ENCODE measurements around the gene MLLT3.

MLLT3 gene
- total RNA-seq: 93.4 to 111 (median 102) reads per million in 4 donors

GRCh38 chr9:20622330-20623020, at the start of gene MLLT3:
TSS of gene MLLT3 (minus strand) at chr9:20622499.
- DNase-seq: peak; percentile 95 to 98 (median 95)

DNA sequence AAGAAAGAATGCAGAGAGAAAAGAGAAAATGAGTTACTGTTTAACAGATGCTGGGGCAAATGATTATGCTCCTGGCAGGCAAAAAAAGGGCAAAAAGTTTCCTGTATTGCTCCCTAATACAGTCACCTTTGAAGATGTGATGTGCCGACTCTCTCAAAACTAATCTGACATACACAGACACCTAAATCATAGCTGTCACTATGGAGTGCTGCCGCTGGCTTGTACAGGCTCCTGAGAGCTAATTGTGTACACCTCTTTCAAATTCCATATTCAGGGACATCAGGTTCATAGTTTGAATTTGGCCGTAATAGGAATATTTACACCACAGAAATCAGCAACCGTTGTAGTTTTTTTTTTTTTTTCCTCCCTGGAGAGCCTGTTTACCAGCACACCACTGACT, 49.3 kb upstream of the MLLT3 start:
- DNase-seq: no peak

DNA sequence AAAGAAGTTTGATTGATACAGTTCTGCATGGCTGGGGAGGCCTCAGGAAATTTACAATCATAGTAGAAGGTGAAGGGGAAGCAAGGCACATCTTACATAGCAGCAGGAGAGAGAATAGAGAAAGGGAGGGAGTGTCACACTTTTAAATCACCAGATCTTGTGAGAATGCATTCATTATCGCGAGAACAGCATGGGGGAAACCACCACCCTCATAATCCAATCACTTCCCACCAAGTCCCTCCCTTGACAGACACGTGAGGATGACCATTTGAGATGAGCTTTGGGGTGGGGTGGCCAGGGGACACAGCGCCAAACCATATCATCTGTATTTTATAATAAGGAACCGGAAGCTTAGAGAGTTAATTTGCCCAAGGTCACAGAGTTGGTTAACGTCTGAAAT, 48.1 kb upstream of the MLLT3 start:
- DNase-seq: no peak

GRCh38 chr9:20664501-20664900, 42.2 kb upstream of the MLLT3 start:
- DNase-seq: no peak

DNA sequence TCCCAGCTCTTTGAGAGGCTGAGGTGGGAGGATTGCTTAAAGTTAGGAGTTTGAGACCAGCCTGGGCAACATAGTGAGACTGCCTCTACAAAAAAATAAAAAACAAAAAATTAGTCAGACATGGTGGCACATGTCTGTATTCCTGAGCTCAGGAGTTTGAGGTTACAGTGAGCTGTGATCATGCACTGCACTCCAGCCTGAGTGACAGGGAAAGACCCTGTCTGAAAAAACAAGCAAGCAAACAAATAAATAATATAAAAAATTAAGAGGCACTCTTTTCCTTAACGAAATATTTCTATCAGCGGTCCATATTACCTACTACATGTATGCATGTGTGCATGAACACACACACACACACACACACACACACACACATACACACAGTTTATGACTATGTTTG, 40.8 kb upstream of the MLLT3 start:
- no peak for DNase-seq

DNA sequence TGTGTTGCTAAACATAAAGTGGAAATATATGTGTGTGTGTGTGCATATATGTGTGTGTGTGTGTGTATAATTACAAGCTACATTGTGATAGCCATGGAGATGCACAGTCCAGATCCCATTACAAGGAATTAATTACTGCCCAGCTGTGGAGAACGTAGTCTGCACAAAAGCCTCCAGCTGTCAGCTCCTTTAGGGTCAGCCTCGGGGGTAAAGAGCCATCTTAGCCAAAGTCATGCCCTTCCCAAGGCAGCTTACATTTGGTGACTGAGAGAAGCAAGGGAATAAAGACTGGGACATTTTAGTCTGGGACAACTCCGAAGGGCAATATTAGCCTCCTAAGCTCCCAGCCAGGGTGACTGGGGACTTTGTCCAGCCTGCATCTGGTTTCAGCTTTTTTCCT, 39.9 kb upstream of the MLLT3 start:
- DNase-seq: no peak

DNA sequence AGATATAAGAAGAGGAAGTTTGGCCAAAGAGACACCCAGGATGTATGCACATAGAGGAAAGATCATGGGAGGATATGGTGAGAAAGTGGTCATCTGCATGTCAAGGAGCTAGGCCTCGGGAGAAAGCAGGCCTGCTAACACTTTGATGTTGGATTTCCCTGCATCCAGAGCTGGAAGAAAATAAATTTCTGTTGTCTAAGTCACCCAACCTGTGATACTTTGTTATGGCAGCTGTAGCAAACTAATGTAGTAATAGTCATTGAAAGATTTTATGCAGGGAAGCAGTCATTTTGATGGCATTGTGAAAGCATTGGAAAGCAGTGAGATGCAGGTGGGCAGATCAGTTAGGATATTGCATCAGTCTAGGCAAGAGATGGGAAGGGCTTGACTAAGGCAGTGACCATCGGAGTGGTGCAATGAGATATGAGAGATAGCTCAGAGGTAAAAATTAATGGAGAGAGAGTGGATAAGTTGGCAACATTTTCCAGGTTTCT, 37.2 kb upstream of the MLLT3 start:
- DNase-seq: no peak

- no peak for DNase-seq
Measured at GRCh38 chr9:20658677-20659473, 36.6 kb upstream of the MLLT3 start.

- peak in 3 of 5 donors; percentile 10 to 16 (median 13) for DNase-seq
Measured at GRCh38 chr9:20658246-20658667, 36.0 kb upstream of the MLLT3 start.

GRCh38 chr9:20651939-20652338, 29.6 kb upstream of the MLLT3 start:
- DNase-seq: no peak

DNA sequence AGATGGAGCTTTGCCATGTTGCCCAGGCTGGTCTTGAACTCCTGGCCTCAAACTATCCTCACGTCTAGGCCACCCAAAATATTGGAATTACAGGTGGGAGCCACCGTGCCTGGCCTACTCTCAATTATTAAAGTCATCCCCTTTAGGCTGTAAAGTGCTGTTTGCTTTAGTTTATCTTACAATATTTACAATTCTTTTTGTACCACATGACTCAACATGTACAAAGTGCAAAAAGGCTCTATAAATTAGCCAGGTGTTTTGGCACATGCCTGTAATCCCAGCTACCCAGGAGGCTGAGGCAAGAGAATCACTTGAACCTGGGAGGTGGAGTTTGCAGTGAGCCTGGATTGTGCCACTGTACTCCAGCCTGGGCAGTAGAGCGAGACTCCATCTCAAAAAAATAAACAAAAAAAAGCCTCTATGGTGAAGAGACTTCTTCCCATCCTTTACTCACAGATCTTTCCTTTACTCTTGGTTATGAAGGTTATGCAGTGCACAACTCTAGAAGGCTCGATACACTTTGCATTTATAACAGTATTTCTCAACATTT, 28.5 kb upstream of the MLLT3 start:
- DNase-seq: no peak

- no peak for DNase-seq
Measured at GRCh38 chr9:20650313-20650712, 28.0 kb upstream of the MLLT3 start.

DNA sequence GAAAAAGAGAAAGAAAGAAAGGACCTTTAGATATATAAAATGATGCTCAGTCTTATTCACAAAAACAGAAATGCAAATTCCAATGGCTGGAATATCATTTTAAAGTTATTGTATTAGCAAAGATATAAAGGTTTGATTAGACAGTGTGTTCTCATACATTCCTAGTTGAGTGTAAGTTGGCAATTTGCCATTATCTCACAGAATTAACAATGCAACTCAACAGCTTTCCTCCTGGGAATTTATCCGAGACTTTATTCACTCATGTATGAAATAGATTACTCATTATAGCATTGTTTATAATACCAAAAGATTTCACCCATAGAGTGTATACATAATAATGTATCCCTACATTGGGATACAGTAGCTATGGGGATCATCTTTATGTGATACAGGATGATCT, 27.1 kb upstream of the MLLT3 start:
- no peak for DNase-seq

DNA sequence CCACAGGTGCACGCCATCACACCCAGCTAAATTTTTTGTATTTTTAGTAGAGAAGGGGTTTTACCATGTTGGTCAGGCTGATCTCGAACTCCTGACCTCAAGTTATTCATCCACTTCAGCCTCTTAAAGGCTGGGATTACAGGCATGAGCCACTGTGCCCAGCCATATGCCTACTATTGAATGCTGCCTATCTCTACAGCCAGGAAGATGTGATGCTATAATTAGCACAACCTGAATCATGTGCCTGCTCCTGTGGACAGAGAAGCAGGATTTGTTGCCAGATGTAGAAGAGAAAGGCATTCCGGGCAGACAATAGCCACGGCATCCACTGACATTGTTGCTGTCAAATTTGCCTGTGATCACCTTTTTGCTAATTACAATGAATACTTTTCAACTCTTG, 24.4 kb upstream of the MLLT3 start:
- DNase-seq: no peak

DNA sequence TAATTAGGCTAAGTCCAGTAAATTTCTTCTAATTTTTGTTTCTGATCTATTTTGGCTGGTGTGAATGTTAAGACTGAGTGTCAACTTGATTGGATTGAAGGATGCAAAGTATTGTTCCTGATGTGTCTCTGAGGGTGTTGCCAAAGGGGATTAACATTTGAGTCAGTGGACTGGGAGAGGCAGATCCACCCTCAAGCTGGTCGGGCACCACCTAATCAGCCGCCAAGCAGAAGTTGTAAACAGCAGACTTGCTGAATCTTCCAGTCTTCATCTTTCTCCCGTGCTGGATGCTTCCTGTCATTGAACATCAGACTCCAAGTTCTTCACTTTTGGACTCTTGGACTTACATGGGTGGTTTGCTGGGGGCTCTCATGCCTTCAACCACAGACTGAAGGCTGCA, 21.4 kb upstream of the MLLT3 start:
- DNase-seq: no peak

GRCh38 chr9:20642045-20642444, 19.7 kb upstream of the MLLT3 start:
- no peak for DNase-seq

GRCh38 chr9:20640331-20641187, 18.3 kb upstream of the MLLT3 start:
- DNase-seq: peak; percentile 27 to 69 (median 50)

DNA sequence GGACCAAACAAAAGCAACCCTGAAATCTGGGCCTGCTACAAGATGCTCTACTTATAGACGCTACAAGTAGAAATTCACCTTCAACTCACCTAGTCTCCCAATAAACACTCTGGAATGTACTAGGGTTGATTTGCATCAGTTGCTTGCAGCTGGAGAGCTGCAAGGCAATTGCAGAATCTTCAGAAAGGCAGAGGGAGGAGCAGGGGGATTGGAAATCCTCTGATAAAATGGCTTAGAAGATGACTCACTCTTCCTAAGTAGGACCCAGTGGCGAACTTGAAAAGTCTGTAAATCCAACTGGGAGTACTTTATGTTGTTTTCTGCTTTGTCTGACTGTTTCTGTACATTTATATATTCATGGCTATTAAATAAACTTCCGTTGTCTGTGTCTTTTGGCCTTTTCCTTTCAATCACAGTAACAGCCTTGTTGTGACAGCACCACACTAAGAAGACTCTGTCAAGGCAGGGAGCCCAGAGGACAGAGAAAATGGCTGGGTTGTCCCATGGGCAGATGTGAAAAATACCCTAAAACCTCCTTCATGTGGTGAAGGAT, 14.7 kb upstream of the MLLT3 start:
- DNase-seq: no peak

DNA sequence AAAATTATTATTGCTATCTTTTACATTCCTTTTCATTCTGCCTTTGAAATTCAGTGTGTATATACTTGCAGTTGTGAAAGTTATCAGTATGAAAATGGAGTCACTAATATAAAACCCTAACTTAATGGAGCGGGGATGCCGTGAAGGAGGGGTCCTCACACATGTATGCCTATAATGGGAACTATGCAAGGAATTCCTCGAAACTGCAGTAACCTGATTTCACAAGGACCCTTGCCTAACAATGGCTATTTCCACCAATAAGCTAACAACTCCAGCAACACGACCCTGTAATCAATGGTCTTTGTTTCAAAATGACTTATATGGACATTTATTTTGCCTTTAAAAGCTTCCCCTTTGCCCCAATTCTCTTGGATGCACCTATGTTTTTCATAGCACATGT, 12.6 kb upstream of the MLLT3 start:
- DNase-seq: no peak

DNA sequence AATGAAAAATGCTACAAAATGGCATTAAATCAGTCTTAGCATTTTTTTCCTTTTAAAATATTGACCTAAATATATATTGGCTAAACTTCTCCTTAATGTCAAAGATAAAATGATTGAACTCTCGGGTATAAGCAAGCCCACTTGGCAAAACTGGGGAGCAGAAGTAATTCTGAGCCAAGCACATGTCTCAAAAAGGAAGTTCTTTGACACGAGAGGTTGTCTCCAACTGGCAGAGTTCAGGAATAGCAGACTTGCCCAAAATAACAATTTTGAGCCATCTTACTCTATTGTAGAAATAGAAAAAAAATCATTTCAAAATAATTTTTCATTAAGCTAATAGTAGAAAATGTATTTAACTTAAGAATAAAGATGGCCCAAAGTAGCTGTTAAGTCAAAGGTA, 10.4 kb upstream of the MLLT3 start:
- DNase-seq: no peak

DNA sequence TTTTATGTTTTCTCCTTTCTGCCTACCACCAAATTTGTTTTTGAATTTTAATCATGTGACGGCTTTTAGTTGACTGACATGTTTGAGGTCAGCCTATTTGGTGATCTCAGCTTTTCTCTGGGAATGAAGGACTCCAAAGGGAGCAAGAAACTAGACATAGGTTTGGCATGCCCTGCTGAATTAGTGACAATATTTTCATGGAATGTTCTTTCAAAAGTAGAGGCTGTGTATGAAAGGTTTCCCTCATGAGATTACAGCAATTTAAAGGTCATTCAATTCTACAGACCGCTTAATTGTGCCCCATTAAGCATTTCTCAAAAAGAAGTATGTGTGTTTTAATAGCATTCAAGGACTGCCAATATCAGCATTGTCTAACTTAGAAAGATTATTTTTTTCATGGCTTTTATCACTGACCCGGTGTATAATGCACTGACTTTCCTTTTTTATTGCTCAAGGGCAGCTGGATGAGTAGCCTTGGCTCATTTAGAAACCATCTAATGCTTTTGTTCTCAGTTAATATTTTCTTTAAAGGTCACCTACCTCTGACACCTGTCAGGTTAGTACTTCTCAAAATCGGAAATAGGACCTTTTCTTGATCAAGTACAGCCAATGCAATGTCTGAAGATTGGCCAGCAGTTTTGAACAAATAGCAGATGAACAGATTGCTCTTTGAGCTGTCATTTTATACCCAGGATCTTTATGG, 8.1 kb upstream of the MLLT3 start:
- DNase-seq: no peak

GRCh38 chr9:20625003-20625349, 2.7 kb upstream of the MLLT3 start:
- no peak for DNase-seq
